H9 (cell line): ENCODE results near the gene STK32C. TPM values are rescaled to one million over a fixed set of nuclear protein-coding genes. Genes with fewer than 3 reads are reported as not detected.

Experiments used
- DNase-seq: peaks from one replicate; pipeline ENCODE4 v3.0.0-alpha.2; 2017
- H2AFZ ChIP-seq: one replicate; pipeline ENCODE4 v1.6.1; 2013; ENCODE audit warnings: mild to moderate bottlenecking, low read length, control low read depth, moderate library complexity
- H2AK5ac ChIP-seq: 2 replicates; pipeline ENCODE4 v1.6.1; 2013; ENCODE audit warnings: low read length, control low read depth, mixed read lengths; ENCODE audit not compliant: insufficient read length
- H2BK120ac ChIP-seq: one replicate; pipeline ENCODE4 v1.6.1; 2013; ENCODE audit warnings: low read depth, mild to moderate bottlenecking, low read length, control low read depth, inconsistent platforms; ENCODE audit not compliant: poor library complexity, severe bottlenecking
- H2BK12ac ChIP-seq: 2 replicates; pipeline ENCODE4 v1.6.1; 2013; ENCODE audit warnings: low read length, control low read depth, mixed read lengths, low read depth; ENCODE audit not compliant: insufficient read length
- H2BK15ac ChIP-seq: 2 replicates; pipeline ENCODE4 v1.6.1; 2013; ENCODE audit warnings: low read depth, low read length, control low read depth
- H2BK20ac ChIP-seq: one replicate; pipeline ENCODE4 v1.6.1; 2013; ENCODE audit warnings: low read depth, mild to moderate bottlenecking, low read length, control low read depth, inconsistent platforms; ENCODE audit not compliant: poor library complexity, severe bottlenecking
- H2BK5ac ChIP-seq: 2 replicates; pipeline ENCODE4 v1.6.1; 2013; ENCODE audit warnings: low read length, control low read depth, mixed read lengths; ENCODE audit not compliant: insufficient read length
- H3K14ac ChIP-seq: 2 replicates; pipeline ENCODE4 v1.6.1; 2013; ENCODE audit warnings: low read length, control low read depth; ENCODE audit not compliant: insufficient read depth
- H3K18ac ChIP-seq: 2 replicates; pipeline ENCODE4 v1.6.1; 2013; ENCODE audit warnings: low read depth, mild to moderate bottlenecking, mixed read lengths, low read length, control low read depth; ENCODE audit not compliant: insufficient read length
- H3K23ac ChIP-seq: 2 replicates; pipeline ENCODE4 v1.6.1; 2013; ENCODE audit warnings: low read length, control low read depth, mixed read lengths, low read depth; ENCODE audit not compliant: insufficient read length
- H3K23me2 ChIP-seq: 2 replicates; pipeline ENCODE4 v1.6.1; 2013; ENCODE audit warnings: low read depth, mild to moderate bottlenecking, mixed read lengths, low read length, control low read depth; ENCODE audit not compliant: insufficient read length, poor library complexity, severe bottlenecking
- H3K27ac ChIP-seq: 2 replicates; pipeline ENCODE4 v1.5.1; 2013; ENCODE audit warnings: low read length, control low read depth, mixed read lengths, low read depth; ENCODE audit not compliant: insufficient read length
- H3K27me3 ChIP-seq: 2 replicates; pipeline ENCODE4 v1.6.1; 2013; ENCODE audit warnings: low read length, control low read depth, inconsistent platforms; ENCODE audit not compliant: insufficient read depth
- H3K4ac ChIP-seq: 2 replicates; pipeline ENCODE4 v1.6.1; 2013; ENCODE audit warnings: low read depth, mild to moderate bottlenecking, control low read depth, inconsistent platforms, low read length, moderate library complexity
- H3K4me1 ChIP-seq: 2 replicates; pipeline ENCODE4 v1.6.1; 2013; ENCODE audit warnings: low read length, control low read depth, inconsistent platforms; ENCODE audit not compliant: insufficient read depth
- H3K4me2 ChIP-seq: 2 replicates; pipeline ENCODE4 v1.6.1; 2013; ENCODE audit warnings: low read length, control low read depth, mixed read lengths; ENCODE audit not compliant: insufficient read length, insufficient read depth
- H3K56ac ChIP-seq: 2 replicates; pipeline ENCODE4 v1.6.1; 2013; ENCODE audit warnings: low read depth, mild to moderate bottlenecking, mixed read lengths, low read length, control low read depth; ENCODE audit not compliant: insufficient read length
- H3K79me1 ChIP-seq: 2 replicates; pipeline ENCODE4 v1.6.1; 2013; ENCODE audit warnings: low read depth, mild to moderate bottlenecking, moderate library complexity, low read length, control low read depth, inconsistent platforms; ENCODE audit not compliant: insufficient read depth, poor library complexity, severe bottlenecking
- H3K79me2 ChIP-seq: 2 replicates; pipeline ENCODE4 v1.6.1; 2013; ENCODE audit warnings: low read length, control low read depth, inconsistent platforms; ENCODE audit not compliant: insufficient read depth
- H3K9ac ChIP-seq: 2 replicates; pipeline ENCODE4 v1.6.1; 2013; ENCODE audit warnings: low read length, control low read depth, mixed read lengths; ENCODE audit not compliant: insufficient read length; ENCODE audit errors: extremely low read depth
- H3K9me3 ChIP-seq: one replicate; pipeline ENCODE4 v1.6.1; 2013; ENCODE audit warnings: low read depth, low read length, inconsistent platforms; ENCODE audit not compliant: control insufficient read depth
- H3T11ph ChIP-seq: one replicate; pipeline ENCODE4 v1.6.1; 2013; ENCODE audit warnings: mild to moderate bottlenecking, low read length, control low read depth, inconsistent platforms
- H4K20me1 ChIP-seq: one replicate; pipeline ENCODE4 v1.6.1; 2013; ENCODE audit not compliant: control insufficient read depth, insufficient read length, insufficient read depth
- H4K5ac ChIP-seq: 2 replicates; pipeline ENCODE4 v1.6.1; 2013; ENCODE audit warnings: low read depth, mild to moderate bottlenecking, mixed read lengths, low read length, control low read depth; ENCODE audit not compliant: insufficient read length
- H4K8ac ChIP-seq: replicated peaks from 2 replicates; pipeline ENCODE4 v1.6.1; 2013; ENCODE audit warnings: low read length, control low read depth, mixed read lengths, low read depth; ENCODE audit not compliant: insufficient read length
- H4K91ac ChIP-seq: 2 replicates; pipeline ENCODE4 v1.6.1; 2013; ENCODE audit warnings: low read depth, mild to moderate bottlenecking, moderate library complexity, mixed read lengths, low read length, control low read depth; ENCODE audit not compliant: insufficient read length
- H3K27ac Mint-ChIP-seq, 3 experiments: 2 replicates in 2 of 3; 3 replicates in 1 of 3; pipeline ENCODE4 v1.8.0; 2020 to 2021; ENCODE audit warnings: mixed read lengths in 3 of 3, mild to moderate bottlenecking in 1 of 3, moderate library complexity in 1 of 3
- H3K27me3 Mint-ChIP-seq: 2 replicates; pipeline ENCODE4 v1.8.0; 2021; ENCODE audit warnings: low read depth, mild to moderate bottlenecking, moderate library complexity, mixed read lengths
- H3K36me3 Mint-ChIP-seq, 3 experiments: 2 replicates in 2 of 3; 3 replicates in 1 of 3; pipeline ENCODE4 v1.8.0; 2020 to 2021; ENCODE audit warnings: low read depth in 3 of 3, mixed read lengths in 3 of 3; ENCODE audit not compliant: insufficient read depth in 1 of 3
- H3K4me1 Mint-ChIP-seq, 2 experiments: 2 replicates each; pipeline ENCODE4 v1.8.0; 2020; ENCODE audit warnings: mixed read lengths in 2 of 2
- H3K4me3 Mint-ChIP-seq, 2 experiments: 2 replicates in 1 of 2; 3 replicates in 1 of 2; pipeline ENCODE4 v1.8.0; 2020 to 2021; ENCODE audit warnings: mild to moderate bottlenecking in 2 of 2, mixed read lengths in 2 of 2, moderate library complexity in 1 of 2
- H3K9me3 Mint-ChIP-seq, 2 experiments: 2 replicates in 1 of 2; 3 replicates in 1 of 2; pipeline ENCODE4 v1.8.0; 2020; ENCODE audit warnings: mild to moderate bottlenecking in 2 of 2, mixed read lengths in 2 of 2, moderate library complexity in 1 of 2
- WGBS: extraction: QIAGEN DNeasy Blood & Tissue Kit; methylation state at CpG from one replicate; pipeline ENCODE4 v1.1.7; 2013; ENCODE audit warnings: missing lambda C conversion rate, low lambda C conversion rate, mixed read lengths; ENCODE audit not compliant: insufficient read length; ENCODE audit errors: extremely low coverage; 5-methylcytosine and 5-hydroxymethylcytosine counted together
- total RNA-seq: library from RNA; stranded (reverse); gene quantifications from 2 replicates; pipeline ENCODE4 v1.2.1, GENCODE V29; 2021
- TF ChIP-seq, protein P1 (sequence below): fragments of 200-600 bp; sonication (generic); conservative IDR thresholded peaks from 3 replicates; pipeline ENCODE4 v1.8.0; 2021; ENCODE audit warnings: antibody characterized with exemption, mild to moderate bottlenecking

Gene STK32C
- total RNA-seq, 1 experiment from 2014 or later, result 11.3 TPM

DNA sequence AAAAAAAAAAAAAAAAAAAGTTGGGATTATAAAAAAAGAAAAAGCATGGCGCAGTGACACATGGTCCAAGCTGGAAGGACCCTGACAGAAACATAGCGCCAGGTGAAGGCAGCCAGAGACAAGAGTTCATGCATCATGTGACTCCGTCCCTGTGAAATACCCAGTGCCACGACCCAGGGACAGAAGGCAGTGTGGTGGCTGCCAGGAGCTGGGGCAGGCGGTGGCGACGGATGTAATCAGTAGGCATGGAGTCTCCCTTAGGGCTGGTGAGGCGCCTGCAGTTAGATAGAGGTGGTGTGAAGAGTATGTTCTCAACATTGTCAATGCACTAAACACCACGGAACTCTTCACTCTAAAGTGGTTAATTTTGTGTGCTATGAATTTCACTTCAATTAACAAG, 43.9 kb downstream of the STK32C start:
- H3K4me1 ChIP-seq, result no peaks in the 10 kb centered on the region
- Mint-ChIP-seq H3K9me3 (peaks cover 10 to 11% of the 10 kb centered on the region in 2 experiments), H3K4me3 (no peak overlapping the region), H3K27me3 (no peaks in the 10 kb centered on the region), H3K27ac (no peak overlapping the region), H3K36me3 (peaks cover 0 to 10% (median 0%) of the 10 kb centered on the region in 3 experiments; a peak in 3 of 7 replicates), H3K4me1 (peaks cover 0 to 6% of the 10 kb centered on the region in 2 experiments; a peak in 3 of 4 replicates)
- peaks cover 3% of the 10 kb centered on the region for H4K20me1 ChIP-seq
- no peak overlapping the region for H2AK5ac ChIP-seq
- no peak overlapping the region for H3K18ac ChIP-seq
- H3K4me2 ChIP-seq, result no peak overlapping the region
- no peak overlapping the region for H3K56ac ChIP-seq
- no peaks in the 10 kb centered on the region for H3K27me3 ChIP-seq
- H4K5ac ChIP-seq, result no peak overlapping the region
- DNase-seq, result no peak
- H3K14ac ChIP-seq, result no peak overlapping the region
- no peak overlapping the region for H2AFZ ChIP-seq
- H4K91ac ChIP-seq, result no peak overlapping the region
- no peak overlapping the region for H2BK120ac ChIP-seq
- H3K4ac ChIP-seq, result no peak overlapping the region
- no peak overlapping the region for H2BK5ac ChIP-seq
- TF ChIP-seq, protein P1, sequence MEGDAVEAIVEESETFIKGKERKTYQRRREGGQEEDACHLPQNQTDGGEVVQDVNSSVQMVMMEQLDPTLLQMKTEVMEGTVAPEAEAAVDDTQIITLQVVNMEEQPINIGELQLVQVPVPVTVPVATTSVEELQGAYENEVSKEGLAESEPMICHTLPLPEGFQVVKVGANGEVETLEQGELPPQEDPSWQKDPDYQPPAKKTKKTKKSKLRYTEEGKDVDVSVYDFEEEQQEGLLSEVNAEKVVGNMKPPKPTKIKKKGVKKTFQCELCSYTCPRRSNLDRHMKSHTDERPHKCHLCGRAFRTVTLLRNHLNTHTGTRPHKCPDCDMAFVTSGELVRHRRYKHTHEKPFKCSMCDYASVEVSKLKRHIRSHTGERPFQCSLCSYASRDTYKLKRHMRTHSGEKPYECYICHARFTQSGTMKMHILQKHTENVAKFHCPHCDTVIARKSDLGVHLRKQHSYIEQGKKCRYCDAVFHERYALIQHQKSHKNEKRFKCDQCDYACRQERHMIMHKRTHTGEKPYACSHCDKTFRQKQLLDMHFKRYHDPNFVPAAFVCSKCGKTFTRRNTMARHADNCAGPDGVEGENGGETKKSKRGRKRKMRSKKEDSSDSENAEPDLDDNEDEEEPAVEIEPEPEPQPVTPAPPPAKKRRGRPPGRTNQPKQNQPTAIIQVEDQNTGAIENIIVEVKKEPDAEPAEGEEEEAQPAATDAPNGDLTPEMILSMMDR, result no peak
- WGBS, result no CpG with 5 or more reads among the region's 9 CpGs
- H3K23me2 ChIP-seq, result no peaks in the 10 kb centered on the region
- H4K8ac ChIP-seq, result no peak overlapping the region
- H3K9me3 ChIP-seq, result no peaks in the 10 kb centered on the region
- H3K79me1 ChIP-seq, result no peaks in the 10 kb centered on the region
- no peak overlapping the region for H3T11ph ChIP-seq
- H2BK15ac ChIP-seq, result no peak overlapping the region
- H3K9ac ChIP-seq, result no peak overlapping the region
- no peak overlapping the region for H2BK20ac ChIP-seq
- H2BK12ac ChIP-seq, result no peak overlapping the region
- H3K27ac ChIP-seq, result no peak overlapping the region
- no peaks in the 10 kb centered on the region for H3K79me2 ChIP-seq
- H3K23ac ChIP-seq, result no peak overlapping the region
